Right atrium auricular region (tissue), 2 donors: ENCODE measurements around the gene CATSPER3. TPM values are rescaled to one million over a fixed set of nuclear protein-coding genes. Genes with fewer than 3 reads are reported as not detected.

Experiments used
- DNase-seq: peaks from one replicate; pipeline ENCODE4 v3.0.0-alpha.2; 2019; ENCODE audit warnings: low spot score
- H3K27ac ChIP-seq, 2 donors: fragments of 200-600 bp; sonication (generic); 1 replicate in 1 of 2; 2 replicates in 1 of 2; pipeline ENCODE4 v1.5.1; 2016 to 2019
- H3K27me3 ChIP-seq, 2 donors: fragments of 200-600 bp; sonication (generic); one replicate each; pipeline versions ENCODE4 v1.5.1 to v1.6.0; 2017 to 2019
- H3K36me3 ChIP-seq: fragments of 200-600 bp; sonication (generic); one replicate; pipeline ENCODE4 v1.5.1; 2016
- H3K4me1 ChIP-seq, 2 donors: fragments of 200-600 bp; sonication (generic); one replicate each; pipeline versions ENCODE4 v1.5.1 to v1.6.0; 2017 to 2019
- H3K4me3 ChIP-seq, 2 donors: fragments of 200-600 bp; sonication (generic); 1 replicate in 1 of 2; 2 replicates in 1 of 2; pipeline ENCODE4 v1.5.1; 2017 to 2019; ENCODE audit warnings: mild to moderate bottlenecking in 1 of 2, moderate library complexity in 1 of 2
- H3K9me3 ChIP-seq, 2 donors: fragments of 200-600 bp; sonication (generic); one replicate each; pipeline ENCODE4 v1.5.1; 2019
- total RNA-seq, 2 donors: library from RNA; depleted of rRNA; stranded (reverse); fragments of >200 nt; gene quantifications; one replicate each; pipeline ENCODE4 v1.1.0, GENCODE V29; 2016
- TF ChIP-seq, protein P1 (sequence below), 2 donors: fragments of 200-600 bp; sonication (generic); IDR thresholded peaks; one replicate each; pipeline ENCODE4 v1.5.1; 2019; ENCODE audit warnings: antibody characterized with exemption in 2 of 2

Gene CATSPER3
- total RNA-seq, 2 donors from 2014 or later = 0.39 to 0.44 TPM

DNA sequence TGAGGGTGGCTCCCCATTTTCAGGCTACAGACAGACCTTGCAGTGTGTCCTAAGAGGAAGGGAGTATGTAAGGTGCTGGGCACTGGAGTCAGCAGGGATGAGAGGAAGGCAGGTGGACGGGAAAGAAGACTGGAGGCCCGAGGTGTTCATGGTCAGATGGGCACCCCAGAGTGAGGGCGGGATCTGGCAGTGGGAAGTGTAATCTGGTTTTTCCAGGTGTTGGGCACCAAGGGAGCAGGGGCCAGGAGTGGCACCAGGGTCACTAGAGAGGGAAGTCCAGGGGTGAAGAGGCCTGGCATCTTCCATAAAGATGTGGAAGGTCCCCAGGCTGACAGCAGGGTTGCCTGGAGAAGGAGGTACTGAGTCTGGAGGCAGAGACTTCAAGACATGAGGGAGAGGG is 36.7 kb downstream of the CATSPER3 start:
- Histone ChIP-seq H3K4me1 (no peaks in the 10 kb centered on the region), H3K27ac (no peak overlapping the region), H3K4me3 (no peak overlapping the region), H3K9me3 (no peaks in the 10 kb centered on the region), H3K36me3 (no peaks in the 10 kb centered on the region), H3K27me3 (no peaks in the 10 kb centered on the region)
- TF ChIP-seq, protein P1, sequence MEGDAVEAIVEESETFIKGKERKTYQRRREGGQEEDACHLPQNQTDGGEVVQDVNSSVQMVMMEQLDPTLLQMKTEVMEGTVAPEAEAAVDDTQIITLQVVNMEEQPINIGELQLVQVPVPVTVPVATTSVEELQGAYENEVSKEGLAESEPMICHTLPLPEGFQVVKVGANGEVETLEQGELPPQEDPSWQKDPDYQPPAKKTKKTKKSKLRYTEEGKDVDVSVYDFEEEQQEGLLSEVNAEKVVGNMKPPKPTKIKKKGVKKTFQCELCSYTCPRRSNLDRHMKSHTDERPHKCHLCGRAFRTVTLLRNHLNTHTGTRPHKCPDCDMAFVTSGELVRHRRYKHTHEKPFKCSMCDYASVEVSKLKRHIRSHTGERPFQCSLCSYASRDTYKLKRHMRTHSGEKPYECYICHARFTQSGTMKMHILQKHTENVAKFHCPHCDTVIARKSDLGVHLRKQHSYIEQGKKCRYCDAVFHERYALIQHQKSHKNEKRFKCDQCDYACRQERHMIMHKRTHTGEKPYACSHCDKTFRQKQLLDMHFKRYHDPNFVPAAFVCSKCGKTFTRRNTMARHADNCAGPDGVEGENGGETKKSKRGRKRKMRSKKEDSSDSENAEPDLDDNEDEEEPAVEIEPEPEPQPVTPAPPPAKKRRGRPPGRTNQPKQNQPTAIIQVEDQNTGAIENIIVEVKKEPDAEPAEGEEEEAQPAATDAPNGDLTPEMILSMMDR (IDR thresholded peaks at IDR 0.05) = no peak
- DNase-seq = no peak

DNA sequence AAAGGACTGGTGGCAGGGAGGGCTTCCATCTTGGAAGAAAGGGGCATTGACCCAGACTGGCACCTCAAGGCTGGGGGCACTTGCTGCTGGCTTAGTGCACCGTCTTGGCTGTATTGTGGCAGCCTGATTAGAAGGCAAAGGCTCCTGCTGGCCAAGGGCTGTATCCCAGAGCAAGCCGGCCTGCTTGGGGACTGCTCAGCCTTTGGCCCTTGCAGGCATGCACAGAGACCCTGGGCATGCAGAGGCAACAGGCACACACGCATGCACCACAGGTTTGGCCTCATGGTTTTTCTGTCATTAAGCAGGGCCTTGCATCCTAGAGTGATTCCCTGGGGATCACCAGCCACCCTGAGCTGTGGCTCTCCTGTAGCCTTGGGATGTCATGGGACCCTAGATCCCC is 37.4 kb downstream of the CATSPER3 start:
- H3K27ac ChIP-seq = no peak overlapping the region
- no peaks in the 10 kb centered on the region for H3K27me3 ChIP-seq
- no peak for DNase-seq
- TF ChIP-seq, protein P1 (IDR thresholded peaks at IDR 0.05) = no peak
- no peaks in the 10 kb centered on the region for H3K36me3 ChIP-seq
- H3K9me3 ChIP-seq = no peaks in the 10 kb centered on the region
- no peak overlapping the region for H3K4me3 ChIP-seq
- H3K4me1 ChIP-seq = no peaks in the 10 kb centered on the region

DNA sequence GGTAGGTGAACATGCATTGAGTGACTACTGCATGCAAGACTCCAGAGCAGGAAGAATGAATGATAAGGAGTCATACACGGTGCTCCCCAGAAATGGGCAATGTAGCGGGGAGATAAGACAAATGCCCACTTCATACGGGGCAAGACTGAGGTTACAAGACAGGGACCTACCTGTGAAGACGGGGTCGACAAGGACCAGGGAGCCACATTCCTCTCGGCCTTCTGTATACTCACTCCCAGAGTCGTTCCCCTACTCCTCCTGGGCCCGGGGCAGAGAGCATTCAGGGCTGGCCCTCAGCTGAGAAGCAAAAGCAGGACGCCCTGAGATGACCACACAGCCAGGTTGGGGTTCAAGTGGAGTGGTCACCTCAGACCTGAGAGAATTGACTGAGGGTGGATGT is 39.6 kb downstream of the CATSPER3 start:
- H3K9me3 ChIP-seq = no peaks in the 10 kb centered on the region
- no peaks in the 10 kb centered on the region for H3K27me3 ChIP-seq
- TF ChIP-seq, protein P1 (IDR thresholded peaks at IDR 0.05) = no peak
- no peaks in the 10 kb centered on the region for H3K4me1 ChIP-seq
- no peak overlapping the region for H3K27ac ChIP-seq
- DNase-seq = no peak
- H3K4me3 ChIP-seq = no peak overlapping the region
- H3K36me3 ChIP-seq = no peaks in the 10 kb centered on the region

DNA sequence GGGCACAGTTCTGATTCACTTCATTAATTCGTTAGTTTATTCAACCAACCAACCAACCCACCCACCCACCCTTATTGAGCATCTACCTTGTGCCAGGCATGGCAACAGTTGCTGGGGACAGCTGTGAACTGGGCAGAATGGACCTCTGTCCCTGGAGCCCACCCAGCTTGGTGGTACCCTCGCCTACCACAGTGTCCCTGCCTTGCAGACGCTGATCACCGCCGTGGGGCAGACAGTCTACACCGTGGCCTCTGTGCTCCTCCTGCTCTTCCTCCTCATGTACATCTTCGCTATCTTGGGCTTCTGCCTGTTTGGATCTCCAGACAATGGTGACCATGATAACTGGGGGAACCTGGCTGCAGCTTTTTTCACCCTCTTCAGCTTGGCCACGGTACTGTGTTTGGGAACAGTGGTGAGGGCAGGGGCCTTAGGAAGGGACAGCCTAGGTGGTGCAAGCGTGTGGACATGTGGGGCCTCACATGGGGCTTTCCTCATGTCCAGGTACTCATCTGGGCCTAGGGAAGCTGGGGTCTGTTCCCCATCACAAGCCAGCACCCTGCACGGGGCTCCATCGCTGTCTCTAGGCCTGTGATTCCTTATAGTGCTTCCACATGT is 40.1 kb downstream of the CATSPER3 start:
- Histone ChIP-seq H3K27ac (no peak overlapping the region), H3K36me3 (no peaks in the 10 kb centered on the region), H3K27me3 (no peaks in the 10 kb centered on the region), H3K4me3 (no peak overlapping the region), H3K4me1 (no peaks in the 10 kb centered on the region), H3K9me3 (no peaks in the 10 kb centered on the region)
- TF ChIP-seq, protein P1 (IDR thresholded peaks at IDR 0.05) = no peak
- no peak for DNase-seq

DNA sequence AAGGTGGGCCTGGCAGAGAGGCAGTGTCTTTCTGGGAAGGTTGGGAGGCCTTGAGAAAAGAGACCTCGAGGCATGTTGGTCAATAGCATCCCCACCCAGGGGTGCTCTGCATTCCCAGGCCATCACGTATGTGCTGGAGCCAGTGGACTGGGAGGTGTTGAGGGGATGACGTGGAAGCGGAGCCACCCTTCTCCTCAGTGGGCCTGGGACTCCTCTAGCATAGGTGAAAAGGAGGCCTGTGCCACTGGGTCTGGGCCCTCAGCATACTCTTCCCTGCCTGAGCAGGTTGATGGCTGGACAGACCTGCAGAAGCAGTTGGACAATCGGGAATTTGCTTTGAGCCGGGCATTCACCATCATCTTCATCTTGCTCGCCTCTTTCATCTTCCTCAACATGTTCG is 40.8 kb downstream of the CATSPER3 start:
- no peak for DNase-seq
- Histone ChIP-seq H3K4me1 (no peaks in the 10 kb centered on the region), H3K27me3 (no peaks in the 10 kb centered on the region), H3K36me3 (no peaks in the 10 kb centered on the region), H3K27ac (no peak overlapping the region), H3K4me3 (no peak overlapping the region), H3K9me3 (no peaks in the 10 kb centered on the region)
- TF ChIP-seq, protein P1 (IDR thresholded peaks at IDR 0.05) = no peak
